HEK293 (cell line): ENCODE data around the gene HHAT.

Experiments
- CTCF ChIA-PET: fragments of 350-600 bp; formaldehyde crosslinking; extraction: SDS; loops from one replicate; lab custom pipeline; 2021; ENCODE audit warnings: antibody characterized with exemption; lab: Yijun Ruan, JAX
- POLR2A ChIA-PET: fragments of 300-600 bp; formaldehyde crosslinking; extraction: SDS; loops from one replicate; lab custom pipeline; 2020; ENCODE audit warnings: antibody characterized with exemption, inconsistent platforms; lab: Yijun Ruan, JAX
- H3K27ac ChIP-seq: fragments of 200-500 bp; sonication (Bioruptor generic); 2 replicates; pipeline ENCODE4 v1.5.1; 2014; ENCODE audit warnings: low read depth, low read length, control low read depth, inconsistent platforms; ENCODE audit errors: extremely low read depth
- H3K36me3 ChIP-seq, 2 experiments: fragments of 200-500 bp in 1 of 2; sonication (Bioruptor generic) in 1 of 2; 1 replicate in 1 of 2; 2 replicates in 1 of 2; pipeline ENCODE4 v1.5.1; 2014 to 2017; ENCODE audit warnings: inconsistent platforms in 2 of 2, low read length in 2 of 2; ENCODE audit not compliant: control insufficient read depth in 2 of 2, insufficient read depth in 1 of 2
- H3K4me1 ChIP-seq: fragments of 200-500 bp; sonication (Bioruptor generic); 2 replicates; pipeline ENCODE4 v1.5.1; 2014; ENCODE audit warnings: mild to moderate bottlenecking, low read length, inconsistent platforms; ENCODE audit not compliant: control insufficient read depth, insufficient read depth
- H3K4me3 ChIP-seq: 2 replicates; pipeline ENCODE4 v1.5.1; 2011; ENCODE audit warnings: low read depth, mild to moderate bottlenecking, control low read depth, low read length, moderate library complexity
- H3K9me3 ChIP-seq: fragments of 200-500 bp; sonication (Bioruptor generic); 2 replicates; pipeline ENCODE4 v1.5.1; 2014; ENCODE audit warnings: low read depth, low read length, inconsistent platforms; ENCODE audit not compliant: control insufficient read depth, insufficient read depth
- PRDM2 ChIP-seq: fragments of 450-650 bp; formaldehyde crosslinking; IDR thresholded peaks from 2 replicates; pipeline ENCODE4 v1.5.1; 2016; ENCODE audit warnings: missing biosample characterization, missing genetic modification characterization, borderline replicate concordance
- TCF7L2 ChIP-seq: IDR thresholded peaks from 2 replicates; pipeline ENCODE4 v1.6.1; 2011; ENCODE audit warnings: low read depth, mild to moderate bottlenecking, inconsistent platforms, low read length, moderate library complexity, borderline replicate concordance
- TSHZ1 ChIP-seq: fragments of 450-650 bp; formaldehyde crosslinking; IDR thresholded peaks from 2 replicates; pipeline ENCODE4 v1.5.1; 2016; ENCODE audit warnings: missing biosample characterization, missing genetic modification characterization, borderline replicate concordance
- ZBTB7A ChIP-seq: fragments of 450-650 bp; formaldehyde crosslinking; IDR thresholded peaks from 2 replicates; pipeline ENCODE4 v1.5.1; 2016; ENCODE audit warnings: low read depth, missing biosample characterization, missing genetic modification characterization
- ZFP37 ChIP-seq: fragments of 450-650 bp; formaldehyde crosslinking; IDR thresholded peaks from 2 replicates; pipeline ENCODE4 v1.5.1; 2016; ENCODE audit warnings: missing biosample characterization, missing genetic modification characterization
- ZNF175 ChIP-seq: fragments of 450-650 bp; formaldehyde crosslinking; IDR thresholded peaks from 2 replicates; pipeline ENCODE4 v1.5.1; 2016; ENCODE audit warnings: missing biosample characterization, missing genetic modification characterization
- ZNF202 ChIP-seq: fragments of 450-650 bp; formaldehyde crosslinking; IDR thresholded peaks from 2 replicates; pipeline ENCODE4 v1.5.1; 2016; ENCODE audit warnings: missing biosample characterization, missing genetic modification characterization, borderline replicate concordance
- ZNF221 ChIP-seq: fragments of 450-650 bp; formaldehyde crosslinking; IDR thresholded peaks from 2 replicates; pipeline ENCODE4 v1.5.1; 2017; ENCODE audit warnings: missing biosample characterization, missing genetic modification characterization, borderline replicate concordance
- ZNF335 ChIP-seq: fragments of 450-650 bp; formaldehyde crosslinking; conservative IDR thresholded peaks from 2 replicates; pipeline ENCODE4 v1.5.1; 2016; ENCODE audit warnings: missing biosample characterization, missing genetic modification characterization
- ZNF426 ChIP-seq: fragments of 450-650 bp; formaldehyde crosslinking; IDR thresholded peaks from 2 replicates; pipeline ENCODE4 v1.5.1; 2017; ENCODE audit warnings: missing biosample characterization, missing genetic modification characterization, mild to moderate bottlenecking, inconsistent platforms, moderate library complexity
- ZNF530 ChIP-seq: fragments of 450-650 bp; formaldehyde crosslinking; IDR thresholded peaks from 2 replicates; pipeline ENCODE4 v1.5.1; 2016; ENCODE audit warnings: low read depth, missing biosample characterization, missing genetic modification characterization
- ZNF558 ChIP-seq: fragments of 450-650 bp; formaldehyde crosslinking; IDR thresholded peaks from 2 replicates; pipeline ENCODE4 v1.5.1; 2016; ENCODE audit warnings: missing biosample characterization, missing genetic modification characterization
- ZNF571 ChIP-seq: fragments of 450-650 bp; formaldehyde crosslinking; IDR thresholded peaks from 2 replicates; pipeline ENCODE4 v1.5.0; 2017; ENCODE audit warnings: missing biosample characterization, missing genetic modification characterization
- ZNF610 ChIP-seq: fragments of 450-650 bp; formaldehyde crosslinking; IDR thresholded peaks from 2 replicates; pipeline ENCODE4 v1.5.1; 2016; ENCODE audit warnings: missing biosample characterization, missing genetic modification characterization, borderline replicate concordance
- ZNF645 ChIP-seq: fragments of 450-650 bp; formaldehyde crosslinking; IDR thresholded peaks from 2 replicates; pipeline ENCODE4; 2016; ENCODE audit warnings: missing biosample characterization, missing genetic modification characterization
- ZNF777 ChIP-seq: fragments of 450-650 bp; formaldehyde crosslinking; IDR thresholded peaks from 2 replicates; pipeline ENCODE4 v1.5.1; 2017; ENCODE audit warnings: missing biosample characterization, missing genetic modification characterization, borderline replicate concordance
- TF ChIP-seq, protein P1 (sequence below): IDR thresholded peaks from 2 replicates; pipeline ENCODE4 v1.6.1; 2011; ENCODE audit warnings: mild to moderate bottlenecking, low read depth, low read length, borderline replicate concordance
- TF ChIP-seq, protein P2 (sequence below): fragments of 450-650 bp; formaldehyde crosslinking; IDR thresholded peaks from 2 replicates; pipeline ENCODE4 v1.5.1; 2016; ENCODE audit warnings: missing biosample characterization, missing genetic modification characterization, low read depth
- TF ChIP-seq, protein P3 (sequence below): fragments of 450-650 bp; formaldehyde crosslinking; IDR thresholded peaks from 2 replicates; pipeline ENCODE4 v1.5.1; 2016; ENCODE audit warnings: missing biosample characterization, missing genetic modification characterization

Gene HHAT

DNA sequence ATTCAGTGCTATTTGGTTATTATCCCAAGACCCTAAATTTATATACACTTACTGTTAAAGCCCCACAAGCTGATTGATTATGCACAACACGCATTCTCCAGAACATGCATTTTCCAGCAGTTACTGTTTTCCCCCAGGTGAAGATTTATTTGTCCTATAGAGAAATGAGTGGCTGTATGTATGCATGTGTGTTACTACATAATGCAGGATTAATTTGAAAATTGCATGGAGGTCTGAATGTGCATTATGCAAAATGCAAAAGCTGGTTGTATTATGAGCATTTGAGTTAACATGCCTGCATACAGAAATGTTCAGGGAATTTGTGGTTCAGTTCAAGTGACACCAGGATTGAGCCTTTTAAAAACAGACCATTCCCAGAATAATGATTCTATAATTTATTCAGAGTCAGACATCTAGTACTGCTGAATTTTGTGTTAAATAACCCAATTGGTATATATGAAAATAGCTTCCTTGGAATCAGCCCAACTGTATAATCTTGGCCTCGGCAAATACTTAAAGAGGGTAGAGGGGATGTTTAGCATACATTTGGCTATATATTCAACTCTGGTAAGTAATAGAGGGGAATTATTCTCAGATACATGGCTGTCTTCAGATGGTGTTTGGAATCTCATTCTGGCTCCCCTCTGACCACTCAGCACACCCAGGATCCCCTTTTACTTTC, 320.0 kb downstream of the HHAT start:
- POLR2A ChIA-PET, result no interaction called here
- CTCF ChIA-PET, result no interaction called here
- Histone ChIP-seq H3K4me1 (peaks cover 8% of the 10 kb centered on the region), H3K27ac (no peak overlapping the region), H3K9me3 (no peaks in the 10 kb centered on the region), H3K36me3 (no peaks in the 10 kb centered on the region), H3K4me3 (no peak overlapping the region)
- TF ChIP-seq ZNF558 (tag by site-specific recombination) (no peak), TCF7L2 (no peak), ZNF530 (tag by site-specific recombination) (no peak), ZNF610 (no peak), ZNF175 (tag by site-specific recombination) (no peak), TSHZ1 (tag by site-specific recombination) (no peak), ZFP37 (tag by site-specific recombination) (no peak), ZNF335 (tag by site-specific recombination) (no peak), ZNF645 (no peak), PRDM2 (tag by site-specific recombination) (no peak), ZNF221 (tag by site-specific recombination) (no peak), ZBTB7A (tag by site-specific recombination) (no peak), ZNF777 (no peak), ZNF202 (no peak), ZNF571 (tag by site-specific recombination) (no peak), ZNF426 (tag by site-specific recombination) (no peak)
- TF ChIP-seq, protein P1, sequence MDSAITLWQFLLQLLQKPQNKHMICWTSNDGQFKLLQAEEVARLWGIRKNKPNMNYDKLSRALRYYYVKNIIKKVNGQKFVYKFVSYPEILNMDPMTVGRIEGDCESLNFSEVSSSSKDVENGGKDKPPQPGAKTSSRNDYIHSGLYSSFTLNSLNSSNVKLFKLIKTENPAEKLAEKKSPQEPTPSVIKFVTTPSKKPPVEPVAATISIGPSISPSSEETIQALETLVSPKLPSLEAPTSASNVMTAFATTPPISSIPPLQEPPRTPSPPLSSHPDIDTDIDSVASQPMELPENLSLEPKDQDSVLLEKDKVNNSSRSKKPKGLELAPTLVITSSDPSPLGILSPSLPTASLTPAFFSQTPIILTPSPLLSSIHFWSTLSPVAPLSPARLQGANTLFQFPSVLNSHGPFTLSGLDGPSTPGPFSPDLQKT, result no peak
- TF ChIP-seq, protein P2, sequence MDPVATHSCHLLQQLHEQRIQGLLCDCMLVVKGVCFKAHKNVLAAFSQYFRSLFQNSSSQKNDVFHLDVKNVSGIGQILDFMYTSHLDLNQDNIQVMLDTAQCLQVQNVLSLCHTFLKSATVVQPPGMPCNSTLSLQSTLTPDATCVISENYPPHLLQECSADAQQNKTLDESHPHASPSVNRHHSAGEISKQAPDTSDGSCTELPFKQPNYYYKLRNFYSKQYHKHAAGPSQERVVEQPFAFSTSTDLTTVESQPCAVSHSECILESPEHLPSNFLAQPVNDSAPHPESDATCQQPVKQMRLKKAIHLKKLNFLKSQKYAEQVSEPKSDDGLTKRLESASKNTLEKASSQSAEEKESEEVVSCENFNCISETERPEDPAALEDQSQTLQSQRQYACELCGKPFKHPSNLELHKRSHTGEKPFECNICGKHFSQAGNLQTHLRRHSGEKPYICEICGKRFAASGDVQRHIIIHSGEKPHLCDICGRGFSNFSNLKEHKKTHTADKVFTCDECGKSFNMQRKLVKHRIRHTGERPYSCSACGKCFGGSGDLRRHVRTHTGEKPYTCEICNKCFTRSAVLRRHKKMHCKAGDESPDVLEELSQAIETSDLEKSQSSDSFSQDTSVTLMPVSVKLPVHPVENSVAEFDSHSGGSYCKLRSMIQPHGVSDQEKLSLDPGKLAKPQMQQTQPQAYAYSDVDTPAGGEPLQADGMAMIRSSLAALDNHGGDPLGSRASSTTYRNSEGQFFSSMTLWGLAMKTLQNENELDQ, result no peak
- TF ChIP-seq, protein P3, sequence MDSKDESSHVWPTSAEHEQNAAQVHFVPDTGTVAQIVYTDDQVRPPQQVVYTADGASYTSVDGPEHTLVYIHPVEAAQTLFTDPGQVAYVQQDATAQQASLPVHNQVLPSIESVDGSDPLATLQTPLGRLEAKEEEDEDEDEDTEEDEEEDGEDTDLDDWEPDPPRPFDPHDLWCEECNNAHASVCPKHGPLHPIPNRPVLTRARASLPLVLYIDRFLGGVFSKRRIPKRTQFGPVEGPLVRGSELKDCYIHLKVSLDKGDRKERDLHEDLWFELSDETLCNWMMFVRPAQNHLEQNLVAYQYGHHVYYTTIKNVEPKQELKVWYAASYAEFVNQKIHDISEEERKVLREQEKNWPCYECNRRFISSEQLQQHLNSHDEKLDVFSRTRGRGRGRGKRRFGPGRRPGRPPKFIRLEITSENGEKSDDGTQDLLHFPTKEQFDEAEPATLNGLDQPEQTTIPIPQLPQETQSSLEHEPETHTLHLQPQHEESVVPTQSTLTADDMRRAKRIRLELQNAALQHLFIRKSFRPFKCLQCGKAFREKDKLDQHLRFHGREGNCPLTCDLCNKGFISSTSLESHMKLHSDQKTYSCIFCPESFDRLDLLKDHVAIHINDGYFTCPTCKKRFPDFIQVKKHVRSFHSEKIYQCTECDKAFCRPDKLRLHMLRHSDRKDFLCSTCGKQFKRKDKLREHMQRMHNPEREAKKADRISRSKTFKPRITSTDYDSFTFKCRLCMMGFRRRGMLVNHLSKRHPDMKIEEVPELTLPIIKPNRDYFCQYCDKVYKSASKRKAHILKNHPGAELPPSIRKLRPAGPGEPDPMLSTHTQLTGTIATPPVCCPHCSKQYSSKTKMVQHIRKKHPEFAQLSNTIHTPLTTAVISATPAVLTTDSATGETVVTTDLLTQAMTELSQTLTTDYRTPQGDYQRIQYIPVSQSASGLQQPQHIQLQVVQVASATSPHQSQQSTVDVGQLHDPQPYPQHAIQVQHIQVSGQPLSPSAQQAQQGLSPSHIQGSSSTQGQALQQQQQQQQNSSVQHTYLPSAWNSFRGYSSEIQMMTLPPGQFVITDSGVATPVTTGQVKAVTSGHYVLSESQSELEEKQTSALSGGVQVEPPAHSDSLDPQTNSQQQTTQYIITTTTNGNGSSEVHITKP (tag by site-specific recombination), result no peak
